Transverse colon (tissue), 4 donors: ENCODE results near the gene ANO7.

Source experiments
- POLR2A ChIP-seq: fragments of 450-650 bp; IDR thresholded peaks from one replicate; pipeline ENCODE4 v1.6.1; 2016; ENCODE audit warnings: antibody characterized with exemption, mild to moderate bottlenecking, moderate library complexity
- POLR2AphosphoS5 ChIP-seq, 3 donors: sonication (generic); formaldehyde crosslinking; IDR thresholded peaks; one replicate each; pipeline ENCODE4 v1.6.1; 2016; ENCODE audit warnings: antibody characterized with exemption in 3 of 3
- TF ChIP-seq, protein P1 (sequence below), 5 experiments: fragments of 200-600 bp in 3 of 5; fragments of 450-650 bp in 2 of 5; sonication (generic) in 3 of 5; IDR thresholded peaks; 1 replicate in 2 of 5; 2 replicates in 3 of 5; pipeline ENCODE4 v1.5.1; 2016 to 2017; ENCODE audit warnings: antibody characterized with exemption in 5 of 5, inconsistent platforms in 3 of 5, mild to moderate bottlenecking in 2 of 5, moderate library complexity in 1 of 5

DNA sequence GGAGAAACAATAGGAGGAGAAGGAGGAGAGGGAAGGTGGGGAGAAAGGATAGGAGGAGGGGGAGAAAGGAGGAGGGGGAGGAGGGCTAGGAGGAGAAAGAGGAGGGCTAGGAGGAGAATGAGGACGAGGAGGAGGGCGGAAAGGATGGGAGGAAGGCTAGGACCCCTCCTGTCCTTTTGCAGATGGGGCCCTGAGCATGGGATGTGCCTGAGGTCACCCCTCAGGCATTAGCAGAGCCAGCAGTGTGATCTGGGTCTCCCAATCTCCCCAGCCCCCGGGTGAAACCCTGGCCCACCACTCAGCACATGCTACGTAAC lies 601 bp upstream of the ANO7 start:
- TF ChIP-seq, protein P1, sequence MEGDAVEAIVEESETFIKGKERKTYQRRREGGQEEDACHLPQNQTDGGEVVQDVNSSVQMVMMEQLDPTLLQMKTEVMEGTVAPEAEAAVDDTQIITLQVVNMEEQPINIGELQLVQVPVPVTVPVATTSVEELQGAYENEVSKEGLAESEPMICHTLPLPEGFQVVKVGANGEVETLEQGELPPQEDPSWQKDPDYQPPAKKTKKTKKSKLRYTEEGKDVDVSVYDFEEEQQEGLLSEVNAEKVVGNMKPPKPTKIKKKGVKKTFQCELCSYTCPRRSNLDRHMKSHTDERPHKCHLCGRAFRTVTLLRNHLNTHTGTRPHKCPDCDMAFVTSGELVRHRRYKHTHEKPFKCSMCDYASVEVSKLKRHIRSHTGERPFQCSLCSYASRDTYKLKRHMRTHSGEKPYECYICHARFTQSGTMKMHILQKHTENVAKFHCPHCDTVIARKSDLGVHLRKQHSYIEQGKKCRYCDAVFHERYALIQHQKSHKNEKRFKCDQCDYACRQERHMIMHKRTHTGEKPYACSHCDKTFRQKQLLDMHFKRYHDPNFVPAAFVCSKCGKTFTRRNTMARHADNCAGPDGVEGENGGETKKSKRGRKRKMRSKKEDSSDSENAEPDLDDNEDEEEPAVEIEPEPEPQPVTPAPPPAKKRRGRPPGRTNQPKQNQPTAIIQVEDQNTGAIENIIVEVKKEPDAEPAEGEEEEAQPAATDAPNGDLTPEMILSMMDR (IDR thresholded peaks at IDR 0.05), result no peak
- TF ChIP-seq POLR2A, result no peak
- TF ChIP-seq POLR2AphosphoS5 (IDR thresholded peaks at IDR 0.05), result no peak
